Prostate gland (tissue), 2 donors: ENCODE results near the gene RAB37. TPM values are rescaled to one million over a fixed set of nuclear protein-coding genes. Genes with fewer than 3 reads are reported as not detected.

ENCODE experiments used
- DNase-seq: peaks from one replicate; pipeline ENCODE4 v3.0.0-alpha.2; 2019; ENCODE audit warnings: low spot score
- H3K27ac ChIP-seq, 2 donors: fragments of 200-600 bp; sonication (generic); 2 replicates each; pipeline ENCODE4 v1.5.1; 2017 to 2019
- H3K27me3 ChIP-seq: fragments of 200-600 bp; sonication (generic); replicated peaks from 2 replicates; pipeline ENCODE4 v1.5.1; 2019; ENCODE audit not compliant: insufficient read depth
- H3K36me3 ChIP-seq, 2 donors: fragments of 200-600 bp; sonication (generic); 1 replicate in 1 of 2; 2 replicates in 1 of 2; pipeline versions ENCODE4 v1.5.1 to v1.8.1; 2017 to 2019
- H3K4me1 ChIP-seq: fragments of 200-600 bp; sonication (generic); replicated peaks from 2 replicates; pipeline ENCODE4 v1.5.1; 2019
- H3K4me3 ChIP-seq, 2 donors: fragments of 200-600 bp; sonication (generic); 2 replicates each; pipeline ENCODE4 v1.5.1; 2017 to 2019
- H3K9me3 ChIP-seq: fragments of 200-600 bp; sonication (generic); 2 replicates; pipeline ENCODE4 v1.5.1; 2017
- POLR2A ChIP-seq: fragments of 450-650 bp; IDR thresholded peaks from one replicate; pipeline ENCODE4 v1.6.1; 2016; ENCODE audit warnings: antibody characterized with exemption, mild to moderate bottlenecking
- POLR2AphosphoS5 ChIP-seq: sonication (generic); formaldehyde crosslinking; IDR thresholded peaks from one replicate; pipeline ENCODE4 v1.6.1; 2017; ENCODE audit warnings: antibody characterized with exemption
- WGBS: methylation state at CpG from one replicate; pipeline ENCODE4 v1.1.5; 2018; 5-methylcytosine and 5-hydroxymethylcytosine counted together
- intact Hi-C: fragments of 100-400 bp; cut with DNase I; formaldehyde crosslinking; loops from one replicate; pipeline ENCODE4 v1.14.2; 2022
- total RNA-seq, 2 donors: library from RNA; depleted of rRNA; stranded (reverse); fragments of >200 nt; gene quantifications; one replicate each; pipeline ENCODE4 v1.1.0, GENCODE V29; 2016
- TF ChIP-seq, protein P1 (sequence below), 4 experiments: fragments of 200-600 bp in 2 of 4; fragments of 450-650 bp in 2 of 4; sonication (generic) in 2 of 4; IDR thresholded peaks; 1 replicate in 3 of 4; 2 replicates in 1 of 4; pipeline ENCODE4 v1.5.1; 2016 to 2019; ENCODE audit warnings: antibody characterized with exemption in 4 of 4, mild to moderate bottlenecking in 2 of 4, moderate library complexity in 2 of 4

RAB37 gene, protein sequence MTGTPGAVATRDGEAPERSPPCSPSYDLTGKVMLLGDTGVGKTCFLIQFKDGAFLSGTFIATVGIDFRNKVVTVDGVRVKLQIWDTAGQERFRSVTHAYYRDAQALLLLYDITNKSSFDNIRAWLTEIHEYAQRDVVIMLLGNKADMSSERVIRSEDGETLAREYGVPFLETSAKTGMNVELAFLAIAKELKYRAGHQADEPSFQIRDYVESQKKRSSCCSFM
- 1 to 10 TPM; 1.6 to 2.2 TPM for total RNA-seq

DNA sequence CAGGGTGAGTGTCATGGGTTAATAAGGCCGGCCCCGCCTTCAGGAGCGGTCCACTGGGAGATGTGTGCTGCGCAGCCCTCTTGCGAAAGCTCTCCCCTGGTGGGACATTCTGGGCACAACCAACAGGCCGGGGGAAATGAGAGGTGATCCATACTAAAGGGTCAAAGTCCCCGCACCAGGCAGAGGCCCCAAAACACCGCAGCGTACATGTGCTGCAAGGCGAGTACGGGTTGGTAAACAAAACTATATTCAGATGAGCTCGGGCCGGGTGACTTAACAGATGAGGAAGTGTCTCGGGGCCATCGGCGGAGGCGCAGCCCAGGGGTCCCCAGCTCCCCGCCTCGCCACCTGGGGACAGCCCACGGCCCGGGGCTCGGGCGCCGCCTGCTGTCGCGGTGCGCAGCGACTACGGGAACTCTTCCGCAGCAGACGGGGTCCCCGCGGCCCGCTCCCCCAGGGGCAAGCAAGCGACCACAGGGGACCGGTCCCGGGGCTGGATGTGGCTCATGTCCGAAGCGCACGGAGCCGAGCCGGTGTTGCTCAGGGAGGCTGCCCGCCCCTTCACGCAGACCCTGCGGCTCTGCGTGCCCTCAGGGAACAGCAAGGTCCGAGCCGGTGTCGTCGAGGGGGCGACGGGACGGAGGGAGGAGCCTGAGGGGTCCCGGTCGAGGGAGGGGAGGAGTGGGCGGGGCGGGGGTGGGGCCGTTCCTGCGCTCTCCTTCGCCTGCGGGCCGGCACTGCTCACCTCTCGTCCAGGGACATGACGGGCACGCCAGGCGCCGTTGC is at the start of gene RAB37:
Gene RAB37, plus strand, starts transcription at position 744 of the 786 bp plus-strand sequence. Its CDS starts 17 bp downstream, at position 761.
- Histone ChIP-seq H3K9me3 (no peaks in the 10 kb centered on the region), H3K27ac (no peak within 1 kb of the TSS), H3K27me3 (peaks cover 8% of the 10 kb centered on the region), H3K4me1 (no peaks in the 10 kb centered on the region), H3K36me3 (no peaks in the 10 kb centered on the region), H3K4me3 (peak within 1 kb of the TSS; percentile 2 to 21)
- TF ChIP-seq, protein P1, sequence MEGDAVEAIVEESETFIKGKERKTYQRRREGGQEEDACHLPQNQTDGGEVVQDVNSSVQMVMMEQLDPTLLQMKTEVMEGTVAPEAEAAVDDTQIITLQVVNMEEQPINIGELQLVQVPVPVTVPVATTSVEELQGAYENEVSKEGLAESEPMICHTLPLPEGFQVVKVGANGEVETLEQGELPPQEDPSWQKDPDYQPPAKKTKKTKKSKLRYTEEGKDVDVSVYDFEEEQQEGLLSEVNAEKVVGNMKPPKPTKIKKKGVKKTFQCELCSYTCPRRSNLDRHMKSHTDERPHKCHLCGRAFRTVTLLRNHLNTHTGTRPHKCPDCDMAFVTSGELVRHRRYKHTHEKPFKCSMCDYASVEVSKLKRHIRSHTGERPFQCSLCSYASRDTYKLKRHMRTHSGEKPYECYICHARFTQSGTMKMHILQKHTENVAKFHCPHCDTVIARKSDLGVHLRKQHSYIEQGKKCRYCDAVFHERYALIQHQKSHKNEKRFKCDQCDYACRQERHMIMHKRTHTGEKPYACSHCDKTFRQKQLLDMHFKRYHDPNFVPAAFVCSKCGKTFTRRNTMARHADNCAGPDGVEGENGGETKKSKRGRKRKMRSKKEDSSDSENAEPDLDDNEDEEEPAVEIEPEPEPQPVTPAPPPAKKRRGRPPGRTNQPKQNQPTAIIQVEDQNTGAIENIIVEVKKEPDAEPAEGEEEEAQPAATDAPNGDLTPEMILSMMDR (IDR thresholded peaks at IDR 0.05) = peak in 3 of 4 experiments; percentile 27 to 46 (median 39)
- TF ChIP-seq POLR2AphosphoS5 = no peak
- DNase-seq = no peak
- intact Hi-C loops = no loop called here
- WGBS = 4% methylated on average over 57 of the region's 67 CpGs

DNA sequence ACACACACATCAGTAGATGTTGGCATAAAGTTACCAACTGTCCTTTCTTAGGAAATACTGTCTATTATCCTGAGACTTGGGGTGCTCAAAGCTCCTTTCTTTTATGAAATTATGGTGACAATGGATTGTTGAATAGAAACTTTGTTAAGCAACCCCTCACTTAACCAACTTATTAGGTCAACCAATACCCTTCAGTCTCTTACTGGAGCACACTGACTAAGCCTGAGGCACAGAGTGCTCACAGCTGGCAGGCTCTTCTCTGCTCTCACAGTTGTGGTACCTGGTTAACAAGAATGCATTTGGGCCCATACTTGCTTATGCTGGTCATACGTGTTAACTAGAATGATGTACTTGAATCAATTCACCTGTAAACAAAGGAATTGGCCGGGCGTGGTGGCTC is 49.2 kb upstream of the RAB37 start:
- H3K27me3 ChIP-seq = no peaks in the 10 kb centered on the region
- H3K4me1 ChIP-seq = no peaks in the 10 kb centered on the region
- no peaks in the 10 kb centered on the region for H3K9me3 ChIP-seq
- H3K4me3 ChIP-seq = no peak overlapping the region
- no peak for DNase-seq
- intact Hi-C loops = no loop called here
- TF ChIP-seq POLR2A (no peak), POLR2AphosphoS5 (no peak)
- TF ChIP-seq, protein P1 (IDR thresholded peaks at IDR 0.05) = no peak
- H3K27ac ChIP-seq = no peak overlapping the region
- no peaks in the 10 kb centered on the region for H3K36me3 ChIP-seq
- WGBS = 84% methylated on average over 3 of the region's 3 CpGs

DNA sequence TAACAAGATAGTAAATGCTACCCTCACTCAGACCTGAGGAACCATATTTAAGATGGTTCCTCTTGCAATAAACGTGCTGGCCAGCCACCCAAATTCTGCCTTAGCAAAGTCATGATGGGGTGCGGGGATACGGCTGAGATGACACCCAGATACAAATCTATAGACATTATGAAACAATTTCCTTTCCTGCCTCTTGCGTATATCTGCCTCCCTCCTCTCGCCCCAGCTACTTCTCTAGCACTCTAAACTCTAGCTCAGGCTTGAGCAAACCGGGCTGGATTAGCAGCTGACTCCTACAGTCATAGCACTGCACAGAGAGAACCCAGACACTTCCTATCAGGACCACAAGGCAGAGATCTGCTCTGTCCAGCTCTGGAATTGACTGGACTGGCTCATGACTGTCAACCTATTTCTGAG is 46.6 kb upstream of the RAB37 start:
- intact Hi-C loops = no loop called here
- DNase-seq = no peak
- TF ChIP-seq POLR2AphosphoS5 = no peak
- TF ChIP-seq, protein P1 (IDR thresholded peaks at IDR 0.05) = no peak

DNA sequence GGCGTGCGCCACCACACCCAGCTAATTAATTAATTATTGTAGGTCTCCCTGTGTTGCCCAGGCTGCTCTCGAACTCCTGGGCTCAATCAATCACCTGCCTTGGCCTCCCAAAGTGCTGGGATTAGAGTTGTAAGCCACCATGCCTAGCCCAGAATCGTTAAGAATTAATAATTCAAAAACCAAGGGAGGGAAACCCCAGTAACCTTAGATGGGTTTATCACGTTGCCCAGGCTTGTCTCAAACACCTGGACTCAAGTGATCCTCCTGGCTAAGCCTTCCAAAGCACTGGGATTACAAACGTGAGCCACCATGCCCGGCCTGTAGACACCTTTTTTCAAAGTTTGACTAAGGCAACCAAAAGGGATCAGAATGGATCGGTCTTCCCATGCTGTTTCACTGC is 45.9 kb upstream of the RAB37 start:
- H3K9me3 ChIP-seq = no peaks in the 10 kb centered on the region
- WGBS = 74% methylated on average over 8 of the region's 8 CpGs
- H3K27me3 ChIP-seq = no peaks in the 10 kb centered on the region
- H3K27ac ChIP-seq = no peak overlapping the region
- H3K4me1 ChIP-seq = no peaks in the 10 kb centered on the region
- H3K4me3 ChIP-seq = no peak overlapping the region
- no peak for TF ChIP-seq POLR2A
- TF ChIP-seq, protein P1 (IDR thresholded peaks at IDR 0.05) = no peak
- DNase-seq = no peak
- H3K36me3 ChIP-seq = no peaks in the 10 kb centered on the region
- intact Hi-C loops = no loop called here

More for the DNA sequence above, 46.6 kb upstream of the RAB37 start:
- Histone ChIP-seq H3K27ac (no peak overlapping the region), H3K36me3 (no peaks in the 10 kb centered on the region), H3K9me3 (no peaks in the 10 kb centered on the region), H3K4me1 (no peaks in the 10 kb centered on the region), H3K4me3 (no peak overlapping the region), H3K27me3 (no peaks in the 10 kb centered on the region)
- WGBS = 69% methylated on average over 6 of the region's 6 CpGs

DNA sequence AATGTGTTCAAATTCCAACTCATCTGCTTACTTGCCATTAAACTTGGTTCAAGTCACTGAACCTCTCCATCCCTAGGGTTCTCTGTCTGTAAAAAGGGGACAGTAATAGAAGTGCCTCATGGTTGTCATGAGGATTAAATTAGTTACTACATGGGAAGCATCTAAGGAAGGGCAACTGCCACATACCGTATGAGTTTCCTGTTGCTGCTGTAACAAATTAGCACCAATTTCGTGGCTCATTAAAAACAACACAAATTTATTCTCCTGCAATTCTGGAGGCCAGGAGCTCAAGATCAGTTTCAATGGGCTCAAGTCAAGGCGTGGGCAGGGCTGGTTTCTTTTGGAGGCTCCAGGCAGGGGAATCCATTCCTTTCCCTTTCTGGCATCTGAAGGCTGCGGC is 43.0 kb upstream of the RAB37 start:
- intact Hi-C loops = no loop called here
- 81% methylated on average over 4 of the region's 4 CpGs for WGBS

More for the DNA sequence above, 43.0 kb upstream of the RAB37 start:
- no peaks in the 10 kb centered on the region for H3K9me3 ChIP-seq
- H3K36me3 ChIP-seq = no peaks in the 10 kb centered on the region
- H3K4me1 ChIP-seq = no peaks in the 10 kb centered on the region
- H3K4me3 ChIP-seq = no peak overlapping the region
- H3K27me3 ChIP-seq = no peaks in the 10 kb centered on the region
- TF ChIP-seq POLR2A (no peak), POLR2AphosphoS5 (no peak)
- TF ChIP-seq, protein P1 (IDR thresholded peaks at IDR 0.05) = no peak
- H3K27ac ChIP-seq = no peak overlapping the region
- no peak for DNase-seq
